Mesenteric fat pad (tissue), 1 donor: Measurements from ENCODE around the gene MAST1. TPM values are rescaled to one million over a fixed set of nuclear protein-coding genes. Genes with fewer than 3 reads are reported as not detected.
A peak's percentile ranks its signal among the peaks of the same experiment; 100 is the strongest.
"Not testable (repeated sequence)": the region's sequence is repeated elsewhere in the genome, so short reads cannot be mapped to it uniquely, and the experiment has no call there.

Experiments used
- DNase-seq: peaks from one replicate; pipeline ENCODE4 v3.0.0-alpha.2; 2020; ENCODE audit warnings: low spot score
- total RNA-seq: library from RNA; stranded (reverse); fragmentation: NEBNext Ultra II Directional; extraction: Animal tissue kit (Norgen Biotek cat#: 25700); gene quantifications from one replicate; pipeline ENCODE4 v1.2.1, GENCODE V29; 2021
- donor health status: DM: yes; HTN: yes; CAD: no.

MAST1 gene
- total RNA-seq, 1 donor from 2014 or later: 0.90 TPM

DNA sequence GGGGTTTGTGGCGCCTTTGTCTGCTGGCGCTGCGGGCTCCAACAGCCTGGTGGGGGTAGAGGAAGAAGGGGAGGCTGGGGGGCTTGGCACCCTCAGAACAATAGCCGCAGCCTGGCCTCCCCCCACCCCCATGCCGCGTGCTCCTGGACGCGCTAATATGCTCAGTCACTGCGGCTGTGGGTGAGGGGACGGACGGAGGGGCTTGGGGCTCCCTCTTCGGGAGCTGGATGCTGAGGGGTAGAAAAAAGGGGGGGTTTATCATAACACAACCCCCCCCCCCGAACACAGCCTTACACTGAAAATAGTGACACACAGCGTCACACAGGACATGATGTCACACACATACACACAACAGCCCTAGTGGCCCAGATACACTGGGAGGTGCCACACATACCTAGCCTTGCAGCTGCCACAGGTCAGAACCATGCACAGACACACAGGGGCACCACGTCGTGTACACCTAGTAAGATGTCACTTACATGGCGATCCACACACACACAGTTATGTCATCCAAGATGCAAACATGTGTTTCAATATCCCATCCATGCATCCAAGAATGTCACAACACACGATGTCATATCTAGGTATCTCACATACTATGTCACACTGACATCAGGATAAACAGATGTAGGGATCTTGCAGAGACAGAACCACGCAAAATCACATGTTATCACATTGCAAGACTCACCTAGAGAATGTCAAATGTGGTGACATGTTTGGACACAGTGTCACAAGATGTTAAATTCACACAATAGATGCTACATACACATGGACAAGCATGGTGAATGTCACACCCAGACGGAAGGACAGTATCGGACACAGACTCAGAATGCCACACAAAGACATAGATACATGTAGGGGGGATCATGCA lies 806 bp downstream of the MAST1 start:
- no peak for DNase-seq

DNA sequence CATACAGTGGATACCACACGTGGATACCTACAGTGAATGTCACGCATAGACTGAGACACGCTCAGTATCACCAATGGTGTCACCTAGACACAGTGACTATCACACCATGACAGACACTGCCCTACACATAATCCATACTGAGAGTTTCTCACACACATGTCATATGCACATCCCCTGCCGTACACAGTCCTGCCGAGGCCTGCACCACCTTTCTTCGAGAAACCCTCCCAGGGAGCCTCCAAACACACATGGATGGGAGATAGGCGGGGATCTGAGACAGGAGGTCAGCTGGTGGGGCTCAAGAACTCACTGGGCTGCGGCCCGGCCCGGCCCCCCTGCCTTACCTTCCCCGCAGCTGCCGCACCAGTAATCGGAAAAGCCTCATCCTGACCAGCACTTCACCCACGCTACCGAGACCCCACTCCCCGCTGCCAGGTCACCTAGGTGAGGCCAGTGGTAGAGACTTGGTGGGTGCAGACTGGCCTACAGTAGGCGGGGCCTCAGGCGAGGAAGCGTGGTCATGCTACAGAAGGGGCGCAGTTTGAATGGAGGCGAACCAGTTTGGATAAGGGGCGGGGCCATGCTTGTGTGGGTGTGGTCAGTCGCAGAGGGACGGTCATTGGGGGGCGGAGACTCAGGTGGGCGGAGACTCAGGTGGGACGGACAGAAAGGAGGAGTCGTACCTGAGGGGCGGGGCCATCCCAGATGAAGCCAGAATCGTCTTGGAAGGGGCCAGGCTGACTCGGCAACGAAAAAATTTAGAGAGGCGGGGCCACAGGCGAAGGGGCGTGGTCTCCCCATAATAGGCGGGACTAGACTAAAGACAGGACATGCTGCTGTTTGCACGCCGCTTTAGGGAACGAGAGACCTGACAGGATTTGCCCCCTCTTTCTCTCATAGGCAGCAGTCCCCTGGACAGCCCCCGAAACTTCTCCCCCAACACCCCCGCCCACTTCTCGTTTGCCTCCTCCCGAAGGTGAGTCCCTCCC lies 2.1 kb downstream of the MAST1 start:
- no peak for DNase-seq

DNA sequence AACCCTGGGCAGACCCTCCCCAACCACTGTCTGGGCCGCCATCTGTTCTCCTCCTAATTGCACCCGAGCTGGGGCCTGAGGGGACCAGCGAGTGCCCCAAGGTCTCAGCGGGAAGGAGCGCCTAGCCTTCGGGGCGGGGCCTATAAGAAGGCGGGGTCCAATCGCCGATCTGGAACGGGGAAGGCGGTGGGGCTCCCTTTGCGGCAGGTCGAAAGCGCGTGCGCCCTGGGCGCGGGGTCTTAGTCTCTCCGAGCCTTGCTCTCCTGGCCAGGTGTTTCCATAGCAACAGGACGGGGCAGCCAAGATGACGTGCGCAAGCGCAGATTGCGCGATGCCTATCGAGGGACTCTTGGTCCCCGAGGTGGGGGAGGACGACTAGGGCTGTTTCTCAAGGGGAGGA lies 2.8 kb downstream of the MAST1 start:
- DNase-seq: no peak

DNA sequence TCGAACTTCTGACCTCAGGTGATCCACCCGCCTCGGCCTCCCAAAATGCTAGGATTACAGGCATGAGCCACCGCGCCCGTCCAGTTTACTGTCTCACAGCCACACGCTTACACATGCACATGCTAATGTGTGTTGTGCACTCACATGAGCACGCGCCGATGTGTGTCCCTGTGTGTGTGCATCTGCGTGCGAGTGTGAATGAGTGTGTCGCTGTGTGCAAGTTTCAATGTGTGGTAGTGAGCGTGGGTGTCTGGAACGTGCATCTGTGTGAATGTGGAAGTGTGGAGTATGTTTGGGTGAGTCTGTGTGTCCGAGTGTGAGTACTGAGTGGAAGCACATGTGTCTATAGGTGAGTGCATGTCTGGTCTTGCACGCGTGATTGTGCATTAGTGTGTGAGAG lies 4.2 kb downstream of the MAST1 start:
- DNase-seq: no peak

DNA sequence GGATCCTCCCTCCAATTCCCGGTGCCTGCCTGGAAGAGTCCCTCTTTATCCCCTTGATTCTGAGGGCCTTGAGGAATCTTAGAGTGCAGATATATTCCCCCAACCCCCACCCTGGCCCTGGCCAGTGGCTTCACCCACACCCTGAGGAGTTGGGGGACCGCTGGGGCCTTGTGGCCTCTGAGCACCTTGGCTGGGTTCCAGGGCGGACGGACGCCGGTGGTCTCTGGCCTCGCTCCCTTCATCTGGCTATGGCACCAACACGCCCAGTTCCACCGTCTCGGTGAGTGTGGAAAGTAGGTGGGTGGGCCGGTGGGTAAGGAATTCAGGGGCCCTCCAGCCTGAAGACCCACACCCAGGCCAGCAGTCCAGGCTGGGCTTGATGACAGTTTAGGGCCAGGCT lies 5.0 kb downstream of the MAST1 start:
- DNase-seq: no peak

DNA sequence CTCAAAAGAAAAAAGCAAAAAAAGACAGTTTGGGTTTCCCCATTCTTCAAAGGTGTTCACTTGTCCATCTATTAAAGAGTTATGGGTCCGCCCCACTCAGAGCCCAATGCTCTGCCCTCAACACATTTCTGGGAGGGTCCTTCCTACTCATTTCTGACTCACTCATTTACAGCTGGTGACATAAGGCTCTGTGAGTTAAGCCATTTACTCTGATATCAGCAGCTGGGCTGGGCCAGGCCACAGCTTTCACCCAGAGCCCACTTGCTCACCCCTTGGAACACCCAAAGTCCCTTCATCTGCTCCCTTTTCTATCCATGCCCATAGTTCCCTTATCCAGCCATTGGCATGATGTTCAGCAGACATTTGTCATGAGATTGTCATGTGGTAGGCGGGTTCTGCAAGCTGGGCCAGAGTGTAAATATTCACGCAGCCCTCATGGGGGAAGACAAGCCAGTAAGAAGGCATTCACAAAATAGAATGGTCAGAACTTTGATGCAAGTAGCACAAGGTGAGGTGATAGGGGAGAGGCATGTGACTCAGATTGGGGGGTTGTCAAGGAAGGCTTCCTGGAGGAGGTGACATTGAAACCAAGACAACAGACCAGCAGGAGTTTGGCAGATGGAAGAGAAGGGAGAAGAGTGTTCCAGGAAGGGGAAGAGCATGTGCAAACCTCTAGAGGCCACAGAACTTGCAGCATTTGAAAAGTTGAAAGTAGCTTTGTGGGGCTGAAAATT lies 5.9 kb downstream of the MAST1 start:
- no peak for DNase-seq

DNA sequence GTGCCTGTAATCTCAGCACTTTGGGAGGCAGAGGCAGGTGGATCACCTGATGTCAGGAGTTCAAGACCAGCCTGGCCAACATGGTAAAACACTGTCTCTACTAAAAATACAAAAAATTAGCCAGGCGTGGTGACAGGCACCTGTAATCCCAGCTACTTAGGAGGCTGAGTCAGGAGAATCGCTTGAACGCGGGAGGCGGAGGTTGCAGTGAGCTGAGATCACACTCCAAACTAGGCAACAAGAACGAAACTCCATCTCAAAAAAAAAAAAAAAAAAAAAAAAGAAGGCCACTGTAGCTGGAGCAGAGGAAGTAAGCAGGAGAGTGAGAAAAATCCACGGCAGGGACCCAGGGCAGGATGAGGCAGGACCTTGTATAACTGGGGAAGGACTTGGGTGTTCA lies 8.3 kb downstream of the MAST1 start:
- not testable (repeated sequence) for DNase-seq

DNA sequence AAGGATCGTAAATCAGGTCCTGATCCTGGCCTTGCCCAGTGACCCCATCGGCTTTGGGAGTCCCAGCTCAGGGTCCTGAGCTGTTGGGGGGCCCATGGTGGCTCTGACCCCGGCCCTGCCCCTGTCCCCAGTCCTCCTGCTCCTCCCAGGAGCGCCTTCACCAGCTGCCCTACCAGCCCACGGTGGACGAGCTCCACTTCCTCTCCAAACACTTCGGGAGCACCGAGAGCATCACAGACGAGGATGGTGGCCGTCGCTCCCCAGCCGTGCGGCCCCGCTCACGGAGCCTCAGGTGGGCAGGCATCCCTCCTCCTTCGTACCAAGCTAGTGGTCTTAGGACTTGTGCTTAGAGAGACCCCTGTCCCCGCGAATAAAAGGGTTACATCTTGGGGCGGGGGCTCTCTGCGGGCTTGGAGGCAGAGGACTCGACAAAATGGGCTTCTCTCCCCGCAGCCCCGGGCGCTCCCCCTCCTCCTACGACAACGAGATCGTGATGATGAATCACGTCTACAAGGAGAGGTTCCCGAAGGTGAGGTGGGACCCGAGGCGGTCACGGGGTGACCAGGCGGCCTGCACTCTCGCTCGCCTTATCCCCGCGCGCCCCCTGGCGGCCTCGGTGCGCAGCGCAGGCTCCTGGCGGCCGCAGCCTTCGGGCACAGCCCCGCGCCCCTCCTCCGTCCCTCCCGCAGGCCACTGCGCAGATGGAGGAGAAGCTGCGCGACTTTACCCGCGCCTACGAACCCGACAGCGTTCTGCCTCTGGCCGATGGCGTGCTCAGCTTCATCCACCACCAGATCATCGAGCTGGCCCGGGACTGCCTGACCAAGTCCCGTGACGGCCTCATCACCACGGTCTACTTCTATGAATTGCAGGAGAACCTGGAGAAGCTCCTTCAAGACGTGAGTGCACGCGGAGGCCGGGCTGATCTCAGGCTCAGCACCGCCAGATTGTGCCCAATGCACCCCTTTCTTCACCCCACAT lies 9.1 kb downstream of the MAST1 start:
- DNase-seq: peak; percentile 95

DNA sequence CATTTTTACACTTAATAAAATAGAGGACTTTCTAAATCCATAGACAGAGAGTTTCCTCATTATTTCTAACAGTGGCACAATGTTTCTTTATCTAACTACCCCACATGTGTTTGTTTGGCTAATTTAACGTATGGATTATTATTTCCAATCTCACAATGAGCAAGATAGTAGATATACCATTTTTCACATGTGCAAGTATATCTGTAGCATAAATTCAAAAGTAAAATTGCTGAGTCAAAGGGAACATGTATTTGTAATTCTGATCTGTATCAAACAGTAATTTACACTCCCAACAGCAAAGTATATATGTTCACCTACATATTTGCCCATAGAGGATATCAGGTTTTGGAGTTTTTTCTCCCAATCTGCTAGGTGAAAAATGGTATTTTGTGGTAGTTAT lies 18.3 kb downstream of the MAST1 start:
- no peak for DNase-seq

DNA sequence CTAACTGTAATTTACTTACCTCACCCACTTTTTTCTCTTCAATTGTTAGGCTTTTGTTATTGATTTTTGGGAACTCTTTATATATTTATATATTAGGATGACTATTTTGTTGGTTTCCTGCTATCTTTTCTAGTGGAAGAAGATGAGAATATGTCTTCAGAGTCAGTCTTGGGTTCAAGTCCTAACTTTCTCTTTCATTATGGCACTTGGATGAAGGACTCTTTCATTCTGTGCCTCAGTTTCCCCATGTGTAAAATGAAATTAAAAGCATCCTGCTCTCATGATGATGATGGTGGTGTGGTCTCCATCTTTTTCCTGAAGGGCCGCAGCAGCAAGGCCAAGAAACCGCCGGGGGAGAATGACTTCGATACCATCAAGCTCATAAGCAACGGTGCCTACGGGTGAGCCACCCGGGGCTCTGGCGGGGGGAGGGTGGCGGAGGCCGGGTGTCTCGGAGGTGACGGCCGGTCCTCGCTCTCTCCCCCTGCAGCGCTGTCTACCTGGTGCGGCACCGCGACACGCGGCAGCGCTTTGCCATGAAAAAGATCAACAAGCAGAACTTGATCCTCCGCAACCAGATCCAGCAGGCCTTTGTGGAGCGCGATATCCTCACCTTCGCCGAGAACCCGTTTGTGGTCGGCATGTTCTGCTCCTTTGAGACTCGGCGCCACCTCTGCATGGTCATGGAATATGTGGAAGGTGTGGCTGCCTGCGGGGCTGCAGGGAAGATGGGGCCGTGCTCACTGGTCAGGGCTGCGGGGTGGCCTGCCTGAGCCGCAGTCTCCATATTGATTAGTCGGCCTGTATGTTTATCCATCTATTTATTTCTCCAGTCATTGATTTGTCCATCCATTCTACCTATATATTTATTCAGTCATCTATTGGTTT lies 20.0 kb downstream of the MAST1 start:
- DNase-seq: no peak

DNA sequence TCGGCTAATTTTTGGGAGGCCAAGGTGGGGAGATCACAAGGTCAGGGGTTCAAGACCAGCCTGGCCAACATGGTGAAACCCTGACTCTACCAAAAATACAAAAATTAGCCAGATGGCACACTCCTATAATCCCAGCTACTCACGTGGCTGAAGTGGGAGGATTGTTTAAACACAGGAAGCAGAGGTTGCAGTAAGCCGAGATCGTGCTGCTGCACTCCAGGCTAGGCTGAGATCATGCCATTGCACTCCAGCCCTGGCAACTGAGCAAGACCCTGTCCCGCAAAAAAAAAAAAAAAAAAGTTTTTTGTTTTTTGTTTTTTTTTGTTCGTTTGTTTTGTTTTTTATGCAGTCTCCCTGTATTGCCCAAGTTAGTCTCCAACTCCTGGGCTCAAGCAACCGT lies 21.2 kb downstream of the MAST1 start:
- DNase-seq: no peak

DNA sequence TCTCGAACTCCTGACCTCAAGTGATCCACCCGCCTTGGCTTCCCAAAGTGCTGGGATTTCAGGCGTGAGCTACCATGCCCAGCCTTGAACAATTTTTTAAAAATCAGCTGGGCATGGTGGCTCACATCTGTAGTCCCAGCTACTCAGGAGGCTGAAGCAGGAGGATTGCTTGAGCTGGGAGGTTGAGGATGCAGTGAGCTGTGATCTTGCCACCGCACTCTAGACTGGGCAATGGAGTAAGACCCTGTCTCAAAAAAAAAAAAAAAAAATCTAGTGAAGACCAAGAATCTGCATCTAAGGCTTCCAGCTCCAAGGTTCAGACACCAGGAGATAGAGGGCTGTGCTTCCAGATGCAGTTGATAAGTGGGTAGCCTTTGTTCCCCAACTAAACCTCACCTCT lies 25.8 kb downstream of the MAST1 start:
- no peak for DNase-seq

DNA sequence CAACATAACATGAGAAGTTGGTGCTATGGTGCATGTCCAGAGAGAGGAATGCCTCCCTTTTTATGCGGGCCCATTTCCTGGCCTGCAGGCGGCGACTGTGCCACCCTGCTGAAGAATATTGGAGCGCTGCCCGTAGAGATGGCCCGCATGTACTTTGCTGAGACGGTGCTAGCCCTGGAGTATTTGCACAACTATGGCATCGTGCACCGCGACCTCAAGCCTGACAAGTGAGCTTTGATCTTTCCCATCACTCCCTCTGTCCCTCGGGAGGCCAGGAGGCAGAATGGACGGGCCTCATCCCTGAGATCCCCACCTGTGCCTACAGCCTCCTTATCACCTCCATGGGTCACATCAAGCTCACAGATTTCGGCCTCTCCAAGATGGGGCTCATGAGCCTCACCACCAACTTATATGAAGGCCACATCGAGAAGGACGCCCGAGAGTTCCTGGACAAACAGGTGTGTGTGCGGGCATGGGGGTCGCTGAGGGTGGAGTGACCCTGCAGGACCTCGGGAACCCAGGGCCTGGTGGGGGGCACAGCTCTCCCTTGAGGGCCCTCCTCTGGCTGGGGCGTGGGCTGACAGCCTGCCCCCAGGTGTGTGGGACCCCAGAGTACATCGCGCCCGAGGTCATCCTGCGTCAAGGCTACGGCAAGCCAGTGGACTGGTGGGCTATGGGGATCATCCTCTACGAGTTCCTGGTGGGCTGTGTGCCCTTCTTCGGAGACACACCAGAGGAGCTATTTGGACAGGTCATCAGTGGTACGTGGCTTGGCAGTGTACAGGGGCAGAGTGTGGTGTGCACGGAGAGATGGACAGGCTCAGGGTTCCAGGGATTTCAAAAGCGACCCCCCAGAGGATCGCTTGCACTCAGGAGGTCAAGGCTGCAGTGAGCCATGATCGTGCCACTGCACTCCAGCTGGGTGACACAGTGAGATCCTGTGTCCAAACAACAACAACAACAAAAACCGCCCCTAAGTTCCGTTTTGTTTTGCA lies 26.7 kb downstream of the MAST1 start:
- DNase-seq: no peak

DNA sequence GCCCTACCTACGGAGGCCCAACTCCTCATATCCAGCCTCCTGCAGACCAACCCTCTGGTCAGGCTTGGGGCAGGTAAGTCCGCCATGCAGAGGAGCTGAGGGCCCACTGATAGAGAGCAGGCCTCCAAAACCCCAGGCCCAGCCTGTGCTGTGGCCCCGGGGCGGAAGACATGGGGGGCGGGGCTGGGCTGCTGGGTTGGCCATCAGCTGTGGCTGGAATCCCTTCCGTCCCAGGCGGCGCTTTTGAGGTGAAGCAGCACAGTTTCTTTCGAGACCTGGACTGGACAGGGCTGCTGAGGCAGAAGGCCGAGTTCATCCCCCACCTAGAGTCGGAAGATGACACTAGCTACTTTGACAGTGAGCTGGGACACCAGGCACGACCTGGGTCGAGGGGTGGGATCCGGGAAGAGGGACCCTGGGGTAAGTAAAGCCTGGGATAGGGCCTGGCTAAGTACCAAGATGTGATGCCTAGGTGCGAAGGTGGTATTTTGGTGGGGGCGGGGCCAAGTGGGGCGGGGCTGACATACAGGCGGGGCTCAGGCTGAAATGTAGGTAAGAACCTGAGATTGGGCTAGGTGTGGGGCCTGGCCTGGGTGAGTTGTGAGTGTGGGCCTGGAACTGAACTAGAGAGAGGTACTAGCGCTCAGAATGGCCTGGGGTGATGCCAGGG lies 27.6 kb downstream of the MAST1 start:
- DNase-seq: no peak

DNA sequence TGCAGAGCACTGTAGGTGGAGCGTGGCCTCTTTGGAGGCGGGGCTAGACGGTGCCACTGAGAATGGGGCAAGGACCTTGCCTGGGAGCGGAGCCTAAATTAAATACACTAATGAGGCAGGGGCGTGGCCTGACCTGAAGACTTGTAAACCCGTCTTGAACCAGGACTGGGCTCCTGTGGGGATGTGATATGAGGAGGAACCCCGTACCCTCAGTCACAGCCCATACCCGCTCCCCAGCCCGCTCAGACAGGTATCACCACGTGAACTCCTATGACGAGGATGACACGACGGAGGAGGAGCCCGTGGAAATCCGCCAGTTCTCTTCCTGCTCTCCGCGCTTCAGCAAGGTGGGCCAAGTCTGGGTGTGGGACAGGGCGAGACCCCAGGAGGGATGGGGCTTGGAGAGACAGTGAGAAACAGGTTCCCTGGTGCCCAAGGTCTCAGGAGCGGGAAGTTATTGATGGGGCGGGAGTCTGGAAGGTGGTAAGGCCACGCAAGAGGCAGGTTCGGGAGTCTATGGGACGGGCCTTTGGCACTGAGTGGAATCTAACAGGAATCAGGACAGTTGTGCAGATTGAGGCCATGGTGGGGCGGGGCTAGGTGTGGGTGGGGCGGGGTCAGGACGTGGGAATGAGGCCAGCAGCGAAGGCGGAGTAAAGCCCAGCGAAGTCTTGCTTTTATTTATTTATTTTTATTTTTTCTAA lies 28.3 kb downstream of the MAST1 start:
- DNase-seq: no peak
